ENCODE results near the gene KIAA1958.

DNA sequence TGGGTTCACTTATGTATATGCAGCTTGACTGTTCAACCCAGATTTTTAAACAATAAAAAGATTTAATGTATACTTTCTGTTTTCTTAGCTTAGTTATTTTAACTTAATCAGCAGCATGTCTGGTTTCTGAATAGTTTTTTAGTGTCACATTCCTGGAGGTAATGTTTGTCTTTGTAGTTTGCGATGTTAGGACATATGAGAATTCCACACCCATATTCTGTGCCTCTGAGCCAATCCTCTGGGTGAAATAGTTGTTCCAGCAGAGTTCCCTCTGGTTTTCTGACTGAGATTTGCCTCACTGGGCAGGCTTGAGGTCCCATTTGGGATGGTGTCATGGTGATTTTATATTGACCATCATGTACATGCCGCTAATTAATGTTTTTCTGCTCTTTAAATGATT is 182.7 kb downstream of the KIAA1958 start:
- TF ChIP-seq, protein P1, sequence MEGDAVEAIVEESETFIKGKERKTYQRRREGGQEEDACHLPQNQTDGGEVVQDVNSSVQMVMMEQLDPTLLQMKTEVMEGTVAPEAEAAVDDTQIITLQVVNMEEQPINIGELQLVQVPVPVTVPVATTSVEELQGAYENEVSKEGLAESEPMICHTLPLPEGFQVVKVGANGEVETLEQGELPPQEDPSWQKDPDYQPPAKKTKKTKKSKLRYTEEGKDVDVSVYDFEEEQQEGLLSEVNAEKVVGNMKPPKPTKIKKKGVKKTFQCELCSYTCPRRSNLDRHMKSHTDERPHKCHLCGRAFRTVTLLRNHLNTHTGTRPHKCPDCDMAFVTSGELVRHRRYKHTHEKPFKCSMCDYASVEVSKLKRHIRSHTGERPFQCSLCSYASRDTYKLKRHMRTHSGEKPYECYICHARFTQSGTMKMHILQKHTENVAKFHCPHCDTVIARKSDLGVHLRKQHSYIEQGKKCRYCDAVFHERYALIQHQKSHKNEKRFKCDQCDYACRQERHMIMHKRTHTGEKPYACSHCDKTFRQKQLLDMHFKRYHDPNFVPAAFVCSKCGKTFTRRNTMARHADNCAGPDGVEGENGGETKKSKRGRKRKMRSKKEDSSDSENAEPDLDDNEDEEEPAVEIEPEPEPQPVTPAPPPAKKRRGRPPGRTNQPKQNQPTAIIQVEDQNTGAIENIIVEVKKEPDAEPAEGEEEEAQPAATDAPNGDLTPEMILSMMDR (IDR thresholded peaks at IDR 0.05) = no peak
- no peak for TF ChIP-seq POLR2A (IDR thresholded peaks at IDR 0.05)

All from body of pancreas (tissue), 4 donors.